H9 (cell line): Measurements from ENCODE around the gene TSSC4. TPM values are rescaled to one million over a fixed set of nuclear protein-coding genes. Genes with fewer than 3 reads are reported as not detected.

ENCODE experiments used
- DNase-seq: peaks from one replicate; pipeline ENCODE4 v3.0.0-alpha.2; 2017
- H2AFZ ChIP-seq: one replicate; pipeline ENCODE4 v1.6.1; 2013; ENCODE audit warnings: mild to moderate bottlenecking, low read length, control low read depth, moderate library complexity
- H2AK5ac ChIP-seq: 2 replicates; pipeline ENCODE4 v1.6.1; 2013; ENCODE audit warnings: low read length, control low read depth, mixed read lengths; ENCODE audit not compliant: insufficient read length
- H2BK120ac ChIP-seq: one replicate; pipeline ENCODE4 v1.6.1; 2013; ENCODE audit warnings: low read depth, mild to moderate bottlenecking, low read length, control low read depth, inconsistent platforms; ENCODE audit not compliant: poor library complexity, severe bottlenecking
- H2BK12ac ChIP-seq: 2 replicates; pipeline ENCODE4 v1.6.1; 2013; ENCODE audit warnings: low read length, control low read depth, mixed read lengths, low read depth; ENCODE audit not compliant: insufficient read length
- H2BK15ac ChIP-seq: 2 replicates; pipeline ENCODE4 v1.6.1; 2013; ENCODE audit warnings: low read depth, low read length, control low read depth
- H2BK20ac ChIP-seq: one replicate; pipeline ENCODE4 v1.6.1; 2013; ENCODE audit warnings: low read depth, mild to moderate bottlenecking, low read length, control low read depth, inconsistent platforms; ENCODE audit not compliant: poor library complexity, severe bottlenecking
- H2BK5ac ChIP-seq: 2 replicates; pipeline ENCODE4 v1.6.1; 2013; ENCODE audit warnings: low read length, control low read depth, mixed read lengths; ENCODE audit not compliant: insufficient read length
- H3K14ac ChIP-seq: 2 replicates; pipeline ENCODE4 v1.6.1; 2013; ENCODE audit warnings: low read length, control low read depth; ENCODE audit not compliant: insufficient read depth
- H3K18ac ChIP-seq: 2 replicates; pipeline ENCODE4 v1.6.1; 2013; ENCODE audit warnings: low read depth, mild to moderate bottlenecking, mixed read lengths, low read length, control low read depth; ENCODE audit not compliant: insufficient read length
- H3K23ac ChIP-seq: 2 replicates; pipeline ENCODE4 v1.6.1; 2013; ENCODE audit warnings: low read length, control low read depth, mixed read lengths, low read depth; ENCODE audit not compliant: insufficient read length
- H3K23me2 ChIP-seq: 2 replicates; pipeline ENCODE4 v1.6.1; 2013; ENCODE audit warnings: low read depth, mild to moderate bottlenecking, mixed read lengths, low read length, control low read depth; ENCODE audit not compliant: insufficient read length, poor library complexity, severe bottlenecking
- H3K27ac ChIP-seq: 2 replicates; pipeline ENCODE4 v1.5.1; 2013; ENCODE audit warnings: low read length, control low read depth, mixed read lengths, low read depth; ENCODE audit not compliant: insufficient read length
- H3K27me3 ChIP-seq: 2 replicates; pipeline ENCODE4 v1.6.1; 2013; ENCODE audit warnings: low read length, control low read depth, inconsistent platforms; ENCODE audit not compliant: insufficient read depth
- H3K4ac ChIP-seq: 2 replicates; pipeline ENCODE4 v1.6.1; 2013; ENCODE audit warnings: low read depth, mild to moderate bottlenecking, control low read depth, inconsistent platforms, low read length, moderate library complexity
- H3K4me1 ChIP-seq: 2 replicates; pipeline ENCODE4 v1.6.1; 2013; ENCODE audit warnings: low read length, control low read depth, inconsistent platforms; ENCODE audit not compliant: insufficient read depth
- H3K4me2 ChIP-seq: 2 replicates; pipeline ENCODE4 v1.6.1; 2013; ENCODE audit warnings: low read length, control low read depth, mixed read lengths; ENCODE audit not compliant: insufficient read length, insufficient read depth
- H3K56ac ChIP-seq: 2 replicates; pipeline ENCODE4 v1.6.1; 2013; ENCODE audit warnings: low read depth, mild to moderate bottlenecking, mixed read lengths, low read length, control low read depth; ENCODE audit not compliant: insufficient read length
- H3K79me1 ChIP-seq: 2 replicates; pipeline ENCODE4 v1.6.1; 2013; ENCODE audit warnings: low read depth, mild to moderate bottlenecking, moderate library complexity, low read length, control low read depth, inconsistent platforms; ENCODE audit not compliant: insufficient read depth, poor library complexity, severe bottlenecking
- H3K79me2 ChIP-seq: 2 replicates; pipeline ENCODE4 v1.6.1; 2013; ENCODE audit warnings: low read length, control low read depth, inconsistent platforms; ENCODE audit not compliant: insufficient read depth
- H3K9ac ChIP-seq: 2 replicates; pipeline ENCODE4 v1.6.1; 2013; ENCODE audit warnings: low read length, control low read depth, mixed read lengths; ENCODE audit not compliant: insufficient read length; ENCODE audit errors: extremely low read depth
- H3K9me3 ChIP-seq: one replicate; pipeline ENCODE4 v1.6.1; 2013; ENCODE audit warnings: low read depth, low read length, inconsistent platforms; ENCODE audit not compliant: control insufficient read depth
- H3T11ph ChIP-seq: one replicate; pipeline ENCODE4 v1.6.1; 2013; ENCODE audit warnings: mild to moderate bottlenecking, low read length, control low read depth, inconsistent platforms
- H4K20me1 ChIP-seq: one replicate; pipeline ENCODE4 v1.6.1; 2013; ENCODE audit not compliant: control insufficient read depth, insufficient read length, insufficient read depth
- H4K5ac ChIP-seq: 2 replicates; pipeline ENCODE4 v1.6.1; 2013; ENCODE audit warnings: low read depth, mild to moderate bottlenecking, mixed read lengths, low read length, control low read depth; ENCODE audit not compliant: insufficient read length
- H4K8ac ChIP-seq: replicated peaks from 2 replicates; pipeline ENCODE4 v1.6.1; 2013; ENCODE audit warnings: low read length, control low read depth, mixed read lengths, low read depth; ENCODE audit not compliant: insufficient read length
- H4K91ac ChIP-seq: 2 replicates; pipeline ENCODE4 v1.6.1; 2013; ENCODE audit warnings: low read depth, mild to moderate bottlenecking, moderate library complexity, mixed read lengths, low read length, control low read depth; ENCODE audit not compliant: insufficient read length
- H3K27ac Mint-ChIP-seq, 3 experiments: 2 replicates in 2 of 3; 3 replicates in 1 of 3; pipeline ENCODE4 v1.8.0; 2020 to 2021; ENCODE audit warnings: mixed read lengths in 3 of 3, mild to moderate bottlenecking in 1 of 3, moderate library complexity in 1 of 3
- H3K27me3 Mint-ChIP-seq: 2 replicates; pipeline ENCODE4 v1.8.0; 2021; ENCODE audit warnings: low read depth, mild to moderate bottlenecking, moderate library complexity, mixed read lengths
- H3K36me3 Mint-ChIP-seq, 3 experiments: 2 replicates in 2 of 3; 3 replicates in 1 of 3; pipeline ENCODE4 v1.8.0; 2020 to 2021; ENCODE audit warnings: low read depth in 3 of 3, mixed read lengths in 3 of 3; ENCODE audit not compliant: insufficient read depth in 1 of 3
- H3K4me1 Mint-ChIP-seq, 2 experiments: 2 replicates each; pipeline ENCODE4 v1.8.0; 2020; ENCODE audit warnings: mixed read lengths in 2 of 2
- H3K4me3 Mint-ChIP-seq, 2 experiments: 2 replicates in 1 of 2; 3 replicates in 1 of 2; pipeline ENCODE4 v1.8.0; 2020 to 2021; ENCODE audit warnings: mild to moderate bottlenecking in 2 of 2, mixed read lengths in 2 of 2, moderate library complexity in 1 of 2
- H3K9me3 Mint-ChIP-seq, 2 experiments: 2 replicates in 1 of 2; 3 replicates in 1 of 2; pipeline ENCODE4 v1.8.0; 2020; ENCODE audit warnings: mild to moderate bottlenecking in 2 of 2, mixed read lengths in 2 of 2, moderate library complexity in 1 of 2
- CTCF ChIP-seq: fragments of 200-600 bp; sonication (generic); conservative IDR thresholded peaks from 3 replicates; pipeline ENCODE4 v1.8.0; 2021; ENCODE audit warnings: antibody characterized with exemption, mild to moderate bottlenecking
- WGBS: extraction: QIAGEN DNeasy Blood & Tissue Kit; methylation state at CpG from one replicate; pipeline ENCODE4 v1.1.7; 2013; ENCODE audit warnings: missing lambda C conversion rate, low lambda C conversion rate, mixed read lengths; ENCODE audit not compliant: insufficient read length; ENCODE audit errors: extremely low coverage; 5-methylcytosine and 5-hydroxymethylcytosine counted together
- total RNA-seq: library from RNA; stranded (reverse); gene quantifications from 2 replicates; pipeline ENCODE4 v1.2.1, GENCODE V29; 2021

The TSSC4 gene
- total RNA-seq, 1 experiment from 2014 or later: 51.0 TPM

DNA sequence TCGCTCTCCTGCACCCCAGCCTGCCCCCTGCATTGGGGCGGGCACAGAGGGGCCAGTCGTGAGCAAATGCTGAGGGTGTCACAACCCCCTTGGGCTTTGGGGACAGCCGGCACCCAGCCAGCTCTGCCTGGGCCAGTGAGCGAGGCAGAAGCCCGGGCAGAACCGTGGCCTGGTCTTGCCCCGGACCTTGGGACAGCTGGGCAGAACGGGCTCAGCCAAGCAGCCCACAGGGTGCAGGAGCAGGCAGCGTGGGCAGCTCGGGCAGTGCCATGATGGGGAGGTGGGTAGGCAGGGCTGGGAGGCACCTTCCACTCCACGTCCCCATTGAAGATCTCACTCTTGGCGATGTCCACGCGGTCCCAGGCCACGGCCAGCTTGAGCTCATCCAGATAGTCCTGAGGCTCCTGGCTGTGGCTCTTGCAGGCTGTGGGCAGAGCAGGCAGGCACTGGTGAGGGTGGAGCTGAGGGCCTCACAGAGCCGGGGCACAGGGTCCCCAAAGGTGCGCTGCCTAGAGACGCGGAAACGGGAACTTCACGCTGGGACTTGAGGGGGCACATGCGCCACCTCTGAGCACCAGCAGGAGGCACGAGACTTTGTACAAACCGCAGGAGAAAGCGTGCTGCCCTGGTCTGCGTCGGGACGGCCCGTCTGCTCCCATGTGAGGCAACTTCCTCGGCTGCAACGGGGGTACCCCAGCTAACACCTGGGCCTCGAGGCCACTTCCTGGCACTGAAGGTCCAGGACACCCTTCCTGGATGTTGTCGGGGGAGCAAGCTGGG is 15.2 kb downstream of the TSSC4 start:
- no peaks in the 10 kb centered on the region for H3K23me2 ChIP-seq
- Mint-ChIP-seq H3K27me3 (peaks cover 7% of the 10 kb centered on the region), H3K4me1 (no peaks in the 10 kb centered on the region; a peak in 1 of 4 replicates), H3K4me3 (no peak overlapping the region), H3K36me3 (no peaks in the 10 kb centered on the region), H3K27ac (no peak overlapping the region), H3K9me3 (no peaks in the 10 kb centered on the region)
- no peak overlapping the region for H3K27ac ChIP-seq
- no peaks in the 10 kb centered on the region for H3K79me2 ChIP-seq
- H4K91ac ChIP-seq: no peak overlapping the region
- no peak overlapping the region for H4K8ac ChIP-seq
- H2BK15ac ChIP-seq: no peak overlapping the region
- no peak overlapping the region for H2BK12ac ChIP-seq
- H3K18ac ChIP-seq: no peak overlapping the region
- no peak overlapping the region for H3T11ph ChIP-seq
- peak; percentile 30; the same call in 2 of the 3 replicates for TF ChIP-seq CTCF
- H3K4me1 ChIP-seq: no peaks in the 10 kb centered on the region
- H4K5ac ChIP-seq: no peak overlapping the region
- no peak overlapping the region for H2BK5ac ChIP-seq
- H3K9ac ChIP-seq: no peak overlapping the region
- H3K56ac ChIP-seq: no peak overlapping the region
- no peak overlapping the region for H3K4me2 ChIP-seq
- no peaks in the 10 kb centered on the region for H3K27me3 ChIP-seq
- no CpG with 5 or more reads among the region's 34 CpGs for WGBS
- H2BK120ac ChIP-seq: no peak overlapping the region
- H3K4ac ChIP-seq: no peak overlapping the region
- H4K20me1 ChIP-seq: no peaks in the 10 kb centered on the region
- no peak overlapping the region for H2AK5ac ChIP-seq
- H2BK20ac ChIP-seq: no peak overlapping the region
- no peaks in the 10 kb centered on the region for H3K79me1 ChIP-seq
- no peaks in the 10 kb centered on the region for H3K9me3 ChIP-seq
- DNase-seq: peak; percentile 44
- H3K23ac ChIP-seq: no peak overlapping the region
- H3K14ac ChIP-seq: no peak overlapping the region
- no peak overlapping the region for H2AFZ ChIP-seq
